ENCODE results near the gene DCST2. TPM values are rescaled to one million over a fixed set of nuclear protein-coding genes. Genes with fewer than 3 reads are reported as not detected.
A peak's percentile ranks its signal among the peaks of the same experiment; 100 is the strongest.

DCST2 gene
- polyA plus RNA-seq, 2 of the 4 experiments (the other 2 are of a cell fraction), result 0.23 to 1.0 TPM

GRCh38 chr1:155035936-155036335 is 2.4 kb upstream of the DCST2 start:
- Histone ChIP-seq H3K9me3 (no peaks in the 10 kb centered on the region), H3K4me3 (no peak overlapping the region), H3K27ac (peak overlapping the region in 1 of 2 experiments; percentile 62; a peak in 1 of 6 replicates), H3K4me1 (peaks cover 20% of the 10 kb centered on the region), H3K4me2 (no peak overlapping the region)
- DNase-seq (ENCODE audit: low read depth in 1 of 2, low spot score in 1 of 2), result no peak
- no peak for ATAC-seq
- 96% methylated on average over 2 of the region's 2 CpGs for WGBS (ENCODE audit: missing lambda C conversion rate)
- POLR2A ChIA-PET, result no interaction called here
- CTCF ChIA-PET, result interaction anchor here (1.0 kb wide), 1 partner anchor 48 kb away, joined by 3 read pairs; no protein-coding TSS in a partner anchor
- FAIRE-seq, result no peak
- TF ChIP-seq RCOR1 (IDR thresholded peaks at IDR 0.05; ENCODE audit: low read depth, low read length), result no peak

GRCh38 chr1:155034318-155035208 is 982 bp upstream of the DCST2 start:
- ATAC-seq (no peak), FAIRE-seq (no peak), DNase-seq (ENCODE audit: low read depth in 1 of 2, low spot score in 1 of 2) (no peak)
- no peak overlapping the region for H3K4me2 ChIP-seq
- H3K4me1 ChIP-seq, result peaks cover 19% of the 10 kb centered on the region
- no peak overlapping the region for H3K4me3 ChIP-seq
- WGBS (ENCODE audit: missing lambda C conversion rate), result 79% methylated on average over 20 of the region's 20 CpGs
- CTCF ChIA-PET, result interaction anchor here (1.1 kb wide), 1 partner anchor 138 kb away, joined by 4 read pairs; the partner anchor contains the start of gene KRTCAP2
- POLR2A ChIA-PET, result interaction anchor here (0.6 kb wide), 1 partner anchor 9 kb away, joined by 5 read pairs; no protein-coding TSS in a partner anchor
- no peaks in the 10 kb centered on the region for H3K9me3 ChIP-seq
- TF ChIP-seq FOXS1 (CRISPR knock-in tag; IDR thresholded peaks at IDR 0.05) (no peak), REST (IDR thresholded peaks at IDR 0.05) (no peak), RFX5 (IDR thresholded peaks at IDR 0.05) (no peak), RCOR1 (IDR thresholded peaks at IDR 0.05; ENCODE audit: low read depth, low read length) (no peak), BHLHE40 (IDR thresholded peaks at IDR 0.05; ENCODE audit: low read depth, low read length) (no peak), USF2 (IDR thresholded peaks at IDR 0.05) (no peak), POLR2AphosphoS2 (conservative IDR thresholded peaks at IDR 0.05; ENCODE audit: low read length) (no peak), MAX (IDR thresholded peaks at IDR 0.05) (no peak), RNF2 (IDR thresholded peaks at IDR 0.05; ENCODE audit: borderline replicate concordance, low read depth) (no peak), FOSL2 (IDR thresholded peaks at IDR 0.05) (no peak), FOSL2 (CRISPR knock-in tag; IDR thresholded peaks at IDR 0.05) (no peak), CTCF (IDR thresholded peaks at IDR 0.05) (no peak), HMGXB4 (CRISPR knock-in tag; IDR thresholded peaks at IDR 0.05; ENCODE audit: borderline replicate concordance) (no peak), CBX8 (IDR thresholded peaks at IDR 0.05) (no peak), ELK1 (IDR thresholded peaks at IDR 0.05; ENCODE audit: low read depth, low read length) (no peak), PBX3 (IDR thresholded peaks at IDR 0.05) (no peak), NR3C1 (IDR thresholded peaks at IDR 0.05) (no peak), ZSCAN20 (CRISPR knock-in tag; IDR thresholded peaks at IDR 0.05) (no peak), CBX2 (IDR thresholded peaks at IDR 0.05; ENCODE audit: borderline replicate concordance, low read depth) (no peak), ZC3H11A (IDR thresholded peaks at IDR 0.05) (no peak)
- no peak overlapping the region; a peak in 1 of 6 replicates for H3K27ac ChIP-seq

All from A549 (cell line).